Measurements from ENCODE around the gene SLC6A3. TPM values are rescaled to one million over a fixed set of nuclear protein-coding genes. Genes with fewer than 3 reads are reported as not detected.
A peak's percentile ranks its signal among the peaks of the same experiment; 100 is the strongest.

The SLC6A3 gene
- total RNA-seq, 1 experiment from 2014 or later = not detected

DNA sequence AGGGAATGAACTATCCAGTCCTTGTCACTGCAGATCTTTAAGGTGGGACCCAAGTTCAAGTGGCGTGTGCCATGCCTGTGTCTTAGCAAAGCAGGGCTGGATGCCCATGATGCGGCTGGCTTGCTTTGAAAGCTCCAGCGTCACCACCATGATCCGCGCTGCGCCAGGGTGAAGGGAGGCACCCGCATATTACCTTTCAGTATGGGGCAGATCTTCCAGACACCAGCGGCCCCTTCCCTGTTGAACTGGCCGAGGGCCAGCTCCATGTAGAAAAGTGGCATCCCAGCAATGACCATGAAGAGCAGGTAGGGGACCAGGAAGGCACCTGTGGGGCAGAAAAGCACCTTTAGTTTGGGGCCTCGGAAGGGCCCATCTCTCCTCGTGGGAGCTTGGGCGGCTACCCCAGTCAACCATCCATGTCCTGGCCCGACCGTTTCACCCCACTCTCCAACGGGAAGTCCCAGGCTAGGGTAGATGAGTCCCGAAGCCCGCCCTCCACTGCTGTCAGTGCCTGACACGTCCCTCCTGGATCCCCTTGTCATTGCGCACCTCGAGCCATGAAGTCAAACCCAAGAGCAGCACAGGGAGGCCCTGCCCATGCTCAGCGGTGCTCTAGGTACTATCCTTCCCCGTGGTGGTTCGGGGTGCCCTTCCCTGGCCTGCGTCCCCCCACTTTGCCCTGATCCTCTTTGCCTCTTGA lies 3.9 kb downstream of the SLC6A3 start:
- Histone ChIP-seq H3K9me3 (no peaks in the 10 kb centered on the region), H3K36me3 (ENCODE audit: control insufficient read depth, insufficient read depth, low read length) (no peaks in the 10 kb centered on the region), H3K4me1 (0 out of 2 replicates have a peak, but pooled peaks cover 3% of the 10 kb centered on the region), H3K27me3 (replicated peaks; ENCODE audit: control insufficient read depth, insufficient read depth, low read length) (no peaks in the 10 kb centered on the region), H3K4me3 (ENCODE audit: low read depth, low read length) (no peak overlapping the region)
- H3K27ac Mint-ChIP-seq (ENCODE audit: unreplicated experiment) = no peak overlapping the region
- ChIA-PET POLR2A (no interaction called here), CTCF (no interaction called here)
- TF ChIP-seq, protein P1, sequence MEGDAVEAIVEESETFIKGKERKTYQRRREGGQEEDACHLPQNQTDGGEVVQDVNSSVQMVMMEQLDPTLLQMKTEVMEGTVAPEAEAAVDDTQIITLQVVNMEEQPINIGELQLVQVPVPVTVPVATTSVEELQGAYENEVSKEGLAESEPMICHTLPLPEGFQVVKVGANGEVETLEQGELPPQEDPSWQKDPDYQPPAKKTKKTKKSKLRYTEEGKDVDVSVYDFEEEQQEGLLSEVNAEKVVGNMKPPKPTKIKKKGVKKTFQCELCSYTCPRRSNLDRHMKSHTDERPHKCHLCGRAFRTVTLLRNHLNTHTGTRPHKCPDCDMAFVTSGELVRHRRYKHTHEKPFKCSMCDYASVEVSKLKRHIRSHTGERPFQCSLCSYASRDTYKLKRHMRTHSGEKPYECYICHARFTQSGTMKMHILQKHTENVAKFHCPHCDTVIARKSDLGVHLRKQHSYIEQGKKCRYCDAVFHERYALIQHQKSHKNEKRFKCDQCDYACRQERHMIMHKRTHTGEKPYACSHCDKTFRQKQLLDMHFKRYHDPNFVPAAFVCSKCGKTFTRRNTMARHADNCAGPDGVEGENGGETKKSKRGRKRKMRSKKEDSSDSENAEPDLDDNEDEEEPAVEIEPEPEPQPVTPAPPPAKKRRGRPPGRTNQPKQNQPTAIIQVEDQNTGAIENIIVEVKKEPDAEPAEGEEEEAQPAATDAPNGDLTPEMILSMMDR (IDR thresholded peaks at IDR 0.05; ENCODE audit: insufficient read depth in 1 of 2, low read depth in 1 of 2, low read length in 1 of 2, severe bottlenecking in 1 of 2, unreplicated experiment in 1 of 2) = no peak
- peaks cover 17% of the 10 kb centered on the region for H3K9me3 Mint-ChIP-seq (ENCODE audit: unreplicated experiment)
- DNase-seq = no peak
- BruUV-seq (replicated peaks) = no TSS peak
- intact Hi-C loops (cut with micrococcal nuclease; ENCODE audit: unreplicated experiment) = no loop called here
- H3K4me3 Mint-ChIP-seq (ENCODE audit: unreplicated experiment) = no peak overlapping the region
- H3K36me3 Mint-ChIP-seq (ENCODE audit: insufficient read depth, unreplicated experiment) = no peaks in the 10 kb centered on the region
- H3K27me3 Mint-ChIP-seq (ENCODE audit: insufficient read depth, unreplicated experiment) = peaks cover 5% of the 10 kb centered on the region
- H3K4me1 Mint-ChIP-seq (ENCODE audit: low read depth, unreplicated experiment) = peaks cover 7% of the 10 kb centered on the region

DNA sequence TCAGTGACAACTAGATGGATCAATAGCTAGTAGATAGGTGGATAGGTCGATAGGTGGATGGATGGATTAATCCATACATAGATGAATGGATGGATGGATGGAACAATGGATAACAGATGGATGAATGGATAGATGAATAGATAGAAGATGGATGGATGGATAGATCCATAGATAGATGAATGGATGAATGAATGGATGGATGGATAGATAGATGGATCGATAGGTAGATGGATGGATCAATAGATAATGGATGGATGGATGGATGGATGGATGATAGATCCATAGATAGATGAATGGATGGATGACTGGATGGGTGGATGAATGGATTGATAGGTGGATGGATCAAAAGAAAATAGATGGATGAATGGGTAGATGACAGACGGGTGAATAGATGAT lies 5.1 kb downstream of the SLC6A3 start:
- H3K9me3 ChIP-seq = no peaks in the 10 kb centered on the region
- intact Hi-C loops (cut with micrococcal nuclease; ENCODE audit: unreplicated experiment) = no loop called here
- Mint-ChIP-seq H3K4me3 (ENCODE audit: unreplicated experiment) (no peak overlapping the region), H3K9me3 (ENCODE audit: unreplicated experiment) (peaks cover 17% of the 10 kb centered on the region), H3K4me1 (ENCODE audit: low read depth, unreplicated experiment) (peaks cover 7% of the 10 kb centered on the region), H3K27ac (ENCODE audit: unreplicated experiment) (no peak overlapping the region), H3K27me3 (ENCODE audit: insufficient read depth, unreplicated experiment) (peaks cover 5% of the 10 kb centered on the region), H3K36me3 (ENCODE audit: insufficient read depth, unreplicated experiment) (no peaks in the 10 kb centered on the region)
- H3K4me3 ChIP-seq (ENCODE audit: low read depth, low read length) = no peak overlapping the region
- H3K27me3 ChIP-seq (replicated peaks; ENCODE audit: control insufficient read depth, insufficient read depth, low read length) = no peaks in the 10 kb centered on the region
- H3K36me3 ChIP-seq (ENCODE audit: control insufficient read depth, insufficient read depth, low read length) = no peaks in the 10 kb centered on the region
- POLR2A ChIA-PET = no interaction called here
- TF ChIP-seq, protein P1 (IDR thresholded peaks at IDR 0.05; ENCODE audit: insufficient read depth in 1 of 2, low read depth in 1 of 2, low read length in 1 of 2, severe bottlenecking in 1 of 2, unreplicated experiment in 1 of 2) = no peak
- 0 out of 2 replicates have a peak, but pooled peaks cover 3% of the 10 kb centered on the region for H3K4me1 ChIP-seq
- no peak for DNase-seq
- no TSS peak for BruUV-seq (replicated peaks)
- CTCF ChIA-PET = no interaction called here

DNA sequence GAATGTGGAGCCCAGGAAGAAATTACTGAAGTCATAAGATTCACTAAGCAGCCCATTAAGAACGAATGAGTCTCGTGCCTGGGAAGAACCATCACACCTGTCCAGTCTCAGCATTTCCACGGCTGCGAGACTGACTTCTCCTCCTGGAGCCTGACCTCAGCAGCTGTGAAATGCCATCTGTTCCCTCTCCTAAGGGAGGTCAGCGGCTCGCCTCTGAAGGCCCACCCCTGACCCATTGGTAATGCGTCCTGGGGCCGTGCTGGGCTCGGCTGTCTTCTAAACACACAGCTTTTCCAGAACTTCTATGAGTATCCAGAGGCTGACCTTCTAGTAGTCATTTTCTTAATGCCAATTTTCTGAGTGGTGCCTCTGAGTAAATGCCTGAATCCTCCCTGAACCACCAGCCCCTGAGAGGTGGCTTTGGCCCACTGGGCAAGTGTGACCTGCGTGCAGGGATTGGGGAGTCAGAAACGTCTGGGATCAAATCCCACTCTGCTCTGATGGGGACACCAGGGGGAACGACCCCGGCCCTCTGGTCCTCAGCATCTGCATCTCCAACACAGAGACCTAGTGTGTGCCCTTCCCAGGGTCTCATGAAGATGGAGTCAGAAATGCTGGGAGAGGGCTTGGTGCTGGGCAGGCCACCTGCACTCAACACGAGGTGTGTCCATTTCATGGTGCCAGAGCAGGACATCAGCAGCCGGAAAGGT lies 5.7 kb downstream of the SLC6A3 start:
- peak in 1 of 2 experiments; percentile 18 for DNase-seq
- BruUV-seq (replicated peaks) = no TSS peak
- intact Hi-C loops (cut with micrococcal nuclease; ENCODE audit: unreplicated experiment) = no loop called here
- peaks cover 5% of the 10 kb centered on the region for H3K27me3 Mint-ChIP-seq (ENCODE audit: insufficient read depth, unreplicated experiment)
- ChIA-PET POLR2A (no interaction called here), CTCF (no interaction called here)
- Histone ChIP-seq H3K4me3 (ENCODE audit: low read depth, low read length) (no peak overlapping the region), H3K4me1 (0 out of 2 replicates have a peak, but pooled peaks cover 3% of the 10 kb centered on the region), H3K27me3 (replicated peaks; ENCODE audit: control insufficient read depth, insufficient read depth, low read length) (no peaks in the 10 kb centered on the region), H3K36me3 (ENCODE audit: control insufficient read depth, insufficient read depth, low read length) (no peaks in the 10 kb centered on the region), H3K9me3 (no peaks in the 10 kb centered on the region)
- no peak overlapping the region for H3K27ac Mint-ChIP-seq (ENCODE audit: unreplicated experiment)
- H3K4me3 Mint-ChIP-seq (ENCODE audit: unreplicated experiment) = no peak overlapping the region
- H3K36me3 Mint-ChIP-seq (ENCODE audit: insufficient read depth, unreplicated experiment) = no peaks in the 10 kb centered on the region
- peaks cover 17% of the 10 kb centered on the region for H3K9me3 Mint-ChIP-seq (ENCODE audit: unreplicated experiment)
- H3K4me1 Mint-ChIP-seq (ENCODE audit: low read depth, unreplicated experiment) = peaks cover 7% of the 10 kb centered on the region
- TF ChIP-seq, protein P1 (IDR thresholded peaks at IDR 0.05; ENCODE audit: insufficient read depth in 1 of 2, low read depth in 1 of 2, low read length in 1 of 2, severe bottlenecking in 1 of 2, unreplicated experiment in 1 of 2) = no peak

Measured in Caco-2 (cell line).